ENCODE results near the gene HES4.
"Not testable (repeated sequence)": the region's sequence is repeated elsewhere in the genome, so short reads cannot be mapped to it uniquely, and the experiment has no call there.

HES4 gene

DNA sequence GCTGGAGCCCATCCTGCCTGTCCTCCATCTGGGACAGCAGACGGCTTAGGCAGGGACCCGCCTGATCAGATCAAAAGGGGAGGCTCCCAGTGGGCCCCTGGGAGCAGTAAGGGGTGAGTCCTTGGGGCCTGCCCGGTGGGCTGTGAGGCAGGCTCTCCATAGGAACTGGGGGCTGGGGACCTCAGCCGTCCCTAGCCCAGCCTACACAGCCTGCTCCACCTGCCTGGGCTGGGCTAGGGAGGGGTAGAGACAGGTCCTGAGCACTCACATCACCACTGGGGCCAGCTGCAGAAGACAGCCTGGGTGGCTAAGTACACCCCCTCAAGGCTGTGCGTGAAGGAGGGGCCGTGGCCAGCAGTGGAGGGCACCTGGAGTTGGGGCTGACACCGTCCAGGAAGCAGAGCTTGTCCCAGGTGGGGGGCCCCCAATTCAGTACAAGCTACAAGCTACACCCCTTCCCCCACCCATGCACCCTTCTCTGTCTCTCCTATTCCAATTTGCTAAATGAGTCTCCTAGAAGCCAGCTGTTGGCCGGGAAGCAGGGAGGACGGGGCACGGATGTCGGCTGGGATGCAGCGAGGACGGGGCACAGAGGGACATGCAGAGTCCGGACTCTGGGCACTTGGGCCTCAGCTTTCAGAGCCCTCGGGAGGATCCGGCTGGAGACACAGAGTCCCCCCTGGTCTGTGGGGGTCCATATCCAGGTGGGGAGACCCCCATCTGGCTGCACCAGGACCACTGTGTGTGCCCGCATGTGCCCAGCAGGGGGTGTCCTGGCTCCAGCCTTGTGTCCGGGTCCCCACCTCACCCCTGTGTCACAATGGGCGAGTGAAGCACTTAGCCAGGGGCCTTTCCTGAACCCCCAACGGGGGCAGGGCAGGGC is 15.1 kb upstream of the HES4 start:
- no peak for DNase-seq

DNA sequence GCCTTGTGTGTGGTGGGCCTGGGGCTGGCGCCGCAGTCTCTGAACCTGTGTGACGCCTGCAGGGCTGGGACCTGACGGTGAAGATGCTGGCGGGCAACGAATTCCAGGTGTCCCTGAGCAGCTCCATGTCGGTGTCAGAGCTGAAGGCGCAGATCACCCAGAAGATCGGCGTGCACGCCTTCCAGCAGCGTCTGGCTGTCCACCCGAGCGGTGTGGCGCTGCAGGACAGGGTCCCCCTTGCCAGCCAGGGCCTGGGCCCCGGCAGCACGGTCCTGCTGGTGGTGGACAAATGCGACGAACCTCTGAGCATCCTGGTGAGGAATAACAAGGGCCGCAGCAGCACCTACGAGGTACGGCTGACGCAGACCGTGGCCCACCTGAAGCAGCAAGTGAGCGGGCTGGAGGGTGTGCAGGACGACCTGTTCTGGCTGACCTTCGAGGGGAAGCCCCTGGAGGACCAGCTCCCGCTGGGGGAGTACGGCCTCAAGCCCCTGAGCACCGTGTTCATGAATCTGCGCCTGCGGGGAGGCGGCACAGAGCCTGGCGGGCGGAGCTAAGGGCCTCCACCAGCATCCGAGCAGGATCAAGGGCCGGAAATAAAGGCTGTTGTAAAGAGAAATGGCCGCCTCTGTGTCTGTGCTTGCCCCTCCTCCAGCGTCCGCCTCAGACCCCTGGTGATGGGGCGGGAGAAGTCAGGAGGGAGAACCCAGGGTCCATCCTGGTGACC is 14.2 kb upstream of the HES4 start:
- DNase-seq, result no peak

DNA sequence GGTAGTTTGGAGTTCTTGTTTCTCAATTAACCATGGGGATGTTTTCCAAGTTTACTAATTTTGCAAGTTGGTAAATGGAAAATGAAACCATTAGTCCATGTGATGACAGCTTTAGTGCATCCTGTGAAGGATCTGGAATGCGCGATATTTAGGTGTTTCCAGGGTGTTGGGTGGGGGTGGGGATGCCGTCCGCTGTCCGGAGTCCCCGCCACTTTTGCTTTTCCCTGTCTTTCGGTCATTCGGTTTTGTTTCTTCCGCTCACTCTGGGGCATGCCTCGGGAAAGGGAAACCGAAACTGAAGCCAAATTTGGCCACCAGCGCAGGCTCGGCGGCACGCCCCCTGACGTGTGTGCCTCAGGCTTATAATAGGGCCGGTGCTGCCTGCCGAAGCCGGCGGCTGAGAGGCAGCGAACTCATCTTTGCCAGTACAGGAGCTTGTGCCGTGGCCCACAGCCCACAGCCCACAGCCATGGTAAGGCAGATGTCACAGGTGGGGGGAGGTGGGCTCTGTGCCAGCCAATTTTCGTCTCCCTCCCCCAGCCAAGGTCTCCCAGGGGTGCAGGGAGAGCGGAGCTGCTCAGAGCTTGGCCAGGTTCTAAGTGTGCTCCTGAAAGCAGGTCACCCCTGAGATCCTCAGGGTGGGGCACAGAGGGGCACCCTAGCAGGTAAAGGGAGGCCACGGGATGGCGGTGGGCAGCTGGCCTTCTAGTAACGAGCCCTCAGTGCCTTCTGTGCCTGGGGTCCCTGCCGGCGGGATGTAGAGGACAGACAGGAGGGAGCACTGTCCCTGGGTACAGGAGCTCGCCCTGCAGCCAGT is 13.4 kb upstream of the HES4 start, which contains the start of gene ISG15:
Gene ISG15, plus strand, starts transcription at position 393 of the 817 bp plus-strand sequence. Its CDS starts 77 bp downstream, at position 470.
- DNase-seq, result peak; percentile 58 to 89 (median 80)

DNA sequence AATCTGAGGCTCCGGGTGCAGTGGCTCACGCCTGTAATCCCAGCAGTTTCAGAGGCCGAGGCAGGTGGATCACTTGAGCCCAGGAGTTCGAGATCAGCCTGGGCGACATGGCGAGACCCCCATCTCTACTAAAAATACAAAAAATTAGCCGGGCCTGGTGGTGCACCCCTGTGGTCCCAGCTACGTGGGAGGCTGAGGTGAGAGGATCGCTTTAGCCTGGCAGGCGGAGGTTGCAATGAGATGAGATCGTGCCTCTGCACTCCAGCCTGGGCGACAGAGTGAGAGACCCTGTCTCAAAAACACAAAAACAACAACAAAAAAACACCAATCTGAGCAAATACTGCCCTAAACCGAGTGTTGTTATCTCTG is 12.8 kb upstream of the HES4 start:
- DNase-seq, result not testable (repeated sequence)

DNA sequence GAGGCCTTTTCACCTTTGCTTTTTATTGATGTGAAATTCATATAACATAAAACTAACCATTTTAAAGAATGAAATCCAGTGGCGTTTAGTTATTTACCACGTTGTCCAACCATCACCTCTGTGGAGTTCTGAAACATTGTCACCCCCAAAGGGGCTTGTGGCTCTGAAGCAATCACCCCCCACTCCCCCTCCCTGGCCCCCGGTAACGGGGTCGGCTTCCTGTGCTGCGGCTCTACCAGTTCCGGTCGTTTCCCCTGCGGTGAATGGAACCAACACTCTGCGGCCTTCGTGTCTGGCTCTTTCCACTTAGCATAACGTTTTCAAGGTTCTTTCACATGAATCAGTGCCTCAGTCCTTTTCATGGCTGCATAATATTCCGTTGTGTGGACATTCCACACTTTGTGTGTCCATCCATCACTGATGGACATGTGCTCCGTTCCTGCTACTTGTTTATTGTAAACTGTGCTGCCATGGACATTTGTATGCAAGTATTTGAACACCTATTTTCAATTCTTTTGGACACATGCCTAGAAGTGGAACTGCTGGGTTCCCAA is 11.6 kb upstream of the HES4 start:
- DNase-seq, result no peak

DNA sequence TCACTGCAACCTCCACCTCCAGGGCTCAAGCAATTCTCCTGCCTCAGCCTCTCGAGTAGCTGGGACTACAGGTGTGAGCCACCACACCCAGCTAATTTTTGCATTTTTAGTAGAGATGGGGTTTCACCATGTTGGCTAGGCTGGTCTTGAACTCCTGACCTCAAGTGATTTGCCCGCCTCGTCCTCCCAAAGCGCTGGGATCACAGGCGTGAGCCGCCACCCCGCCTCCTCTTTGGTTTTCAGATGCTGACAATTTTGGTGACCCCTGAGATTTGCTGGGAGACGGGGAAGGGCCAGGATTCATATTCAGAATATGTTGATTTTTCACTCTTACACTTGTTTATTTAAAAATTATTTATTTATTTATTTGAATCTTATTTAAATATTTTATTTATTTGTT is 10.2 kb upstream of the HES4 start:
- DNase-seq, result not testable (repeated sequence)

DNA sequence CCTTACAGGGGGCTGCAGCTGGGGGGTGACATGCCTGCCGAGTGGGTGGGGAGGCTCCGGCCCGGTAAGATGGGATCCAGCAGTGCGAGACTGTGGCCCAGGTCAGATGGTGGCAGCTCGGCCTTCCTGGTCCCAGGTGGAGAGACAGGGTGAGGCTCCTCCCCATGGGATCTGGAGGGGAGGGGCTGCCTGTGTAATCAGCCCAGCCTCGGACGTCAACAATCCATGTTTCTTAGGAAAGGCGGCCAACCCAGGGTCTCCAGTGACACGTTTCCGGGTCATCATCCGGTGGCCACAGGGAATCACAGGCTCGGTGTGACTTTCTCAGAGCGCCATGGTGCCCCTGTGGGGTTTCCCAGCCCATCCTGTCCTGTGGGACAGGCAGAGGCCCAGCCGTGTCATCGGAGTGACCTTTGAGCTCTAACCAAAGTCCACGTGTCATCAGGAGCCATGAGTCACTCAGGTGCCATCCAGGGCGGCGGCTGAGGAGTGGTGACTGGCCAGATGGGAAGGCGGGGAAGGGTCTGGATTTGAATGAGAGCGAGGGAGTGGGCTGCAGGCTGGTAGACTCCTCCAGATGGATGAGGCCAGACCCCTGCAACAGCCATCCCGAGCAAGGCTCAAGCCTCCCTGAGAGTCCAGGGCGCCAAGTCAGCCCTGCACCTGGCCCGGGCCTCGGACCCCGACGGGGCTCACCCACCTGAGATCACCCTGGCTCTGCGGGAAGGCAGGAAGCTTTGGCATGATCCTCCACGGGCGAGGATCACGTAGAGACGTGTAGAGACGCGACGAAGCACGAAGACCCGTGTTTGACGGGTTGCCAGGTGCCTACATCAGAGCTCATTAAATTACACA is 6.6 kb upstream of the HES4 start:
- no peak for DNase-seq

DNA sequence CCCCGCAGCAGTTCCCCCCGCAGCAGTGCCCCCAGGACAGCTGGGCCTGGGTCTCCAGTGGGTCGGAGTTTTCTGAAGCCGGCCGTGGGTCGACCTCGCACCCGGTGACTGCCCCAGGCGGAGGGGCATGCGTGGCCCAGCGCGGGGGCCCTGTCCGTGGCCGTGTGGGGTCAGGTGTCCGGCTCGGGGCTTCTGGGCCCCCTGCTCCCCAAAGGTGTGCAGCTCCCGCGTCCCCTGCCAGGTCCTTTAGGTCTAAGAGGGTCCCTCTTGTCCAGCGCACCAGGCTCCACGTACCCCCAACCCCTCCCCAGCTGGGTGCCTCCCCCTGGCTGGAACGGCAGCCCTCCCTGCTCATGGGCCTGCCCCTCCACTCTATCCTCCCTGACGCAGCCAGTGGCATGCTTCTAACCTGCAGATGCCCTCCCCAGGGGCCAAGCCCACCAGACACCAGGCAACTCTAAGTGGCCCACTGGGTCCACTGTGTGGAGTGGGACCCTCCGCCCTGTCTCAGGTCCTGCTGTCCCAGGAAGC is 5.9 kb upstream of the HES4 start:
- no peak for DNase-seq

DNA sequence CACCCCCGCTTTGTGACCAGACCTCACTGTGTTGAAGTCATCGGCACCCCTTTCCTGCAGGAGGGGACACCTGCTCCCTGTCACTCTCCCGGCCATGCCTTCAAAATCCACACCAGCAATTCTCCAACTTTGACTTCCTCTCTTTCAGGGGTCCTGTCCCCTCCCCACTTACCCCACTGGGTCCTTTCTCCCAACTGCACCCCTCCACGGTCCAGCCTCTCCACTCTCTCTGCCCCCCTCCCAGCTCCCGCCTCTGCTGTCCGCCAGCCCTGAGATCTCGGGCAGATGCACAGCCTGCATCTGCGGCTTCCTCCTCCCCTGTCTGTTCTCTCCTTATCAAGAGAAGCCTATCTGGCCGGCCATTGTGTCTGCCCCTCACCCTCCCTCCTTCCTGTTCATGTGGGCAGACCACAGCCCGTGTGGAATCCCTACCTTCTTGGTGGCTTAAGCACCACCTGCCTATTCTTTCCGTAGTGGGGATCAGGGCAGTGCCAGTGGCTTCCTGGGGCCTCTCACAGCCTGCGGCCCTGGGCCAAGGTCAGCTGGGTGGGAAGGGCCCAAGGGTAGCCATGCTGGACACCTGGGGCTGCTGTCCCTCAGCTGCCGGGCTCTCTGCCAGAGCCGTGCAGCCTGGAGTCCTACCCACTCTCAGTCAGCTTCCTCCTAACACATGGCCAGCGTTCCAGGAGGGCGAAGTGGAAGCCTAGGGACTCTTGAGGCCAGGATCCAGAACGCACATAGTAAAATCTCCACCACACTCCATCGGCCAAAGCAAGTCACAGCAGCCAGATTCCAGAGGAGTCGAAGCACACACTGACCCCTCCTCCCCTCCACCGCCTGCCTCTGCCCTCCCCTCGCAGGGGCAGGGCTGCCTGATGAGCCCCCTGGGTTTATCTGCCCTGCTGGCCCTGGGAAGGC is 5.1 kb upstream of the HES4 start:
- no peak for DNase-seq

DNA sequence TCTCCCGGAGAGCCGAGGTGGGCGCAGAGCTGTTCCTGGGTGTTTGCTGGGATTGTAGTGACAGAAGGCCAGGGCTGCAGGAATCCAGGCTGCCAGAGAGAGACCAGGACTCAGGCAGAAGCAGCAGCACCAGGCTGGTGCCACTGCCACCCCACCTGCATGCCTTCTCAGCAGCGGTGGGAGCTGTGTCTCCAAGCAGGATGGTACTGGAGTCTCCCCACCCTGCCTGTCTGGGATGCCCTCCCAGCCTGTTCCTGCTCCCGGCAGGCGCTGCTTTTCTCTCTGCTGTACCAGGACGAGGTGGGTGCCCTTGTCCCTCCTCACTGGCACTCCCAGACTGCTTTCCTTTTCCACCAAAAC is 4.5 kb upstream of the HES4 start:
- no peak for DNase-seq

DNA sequence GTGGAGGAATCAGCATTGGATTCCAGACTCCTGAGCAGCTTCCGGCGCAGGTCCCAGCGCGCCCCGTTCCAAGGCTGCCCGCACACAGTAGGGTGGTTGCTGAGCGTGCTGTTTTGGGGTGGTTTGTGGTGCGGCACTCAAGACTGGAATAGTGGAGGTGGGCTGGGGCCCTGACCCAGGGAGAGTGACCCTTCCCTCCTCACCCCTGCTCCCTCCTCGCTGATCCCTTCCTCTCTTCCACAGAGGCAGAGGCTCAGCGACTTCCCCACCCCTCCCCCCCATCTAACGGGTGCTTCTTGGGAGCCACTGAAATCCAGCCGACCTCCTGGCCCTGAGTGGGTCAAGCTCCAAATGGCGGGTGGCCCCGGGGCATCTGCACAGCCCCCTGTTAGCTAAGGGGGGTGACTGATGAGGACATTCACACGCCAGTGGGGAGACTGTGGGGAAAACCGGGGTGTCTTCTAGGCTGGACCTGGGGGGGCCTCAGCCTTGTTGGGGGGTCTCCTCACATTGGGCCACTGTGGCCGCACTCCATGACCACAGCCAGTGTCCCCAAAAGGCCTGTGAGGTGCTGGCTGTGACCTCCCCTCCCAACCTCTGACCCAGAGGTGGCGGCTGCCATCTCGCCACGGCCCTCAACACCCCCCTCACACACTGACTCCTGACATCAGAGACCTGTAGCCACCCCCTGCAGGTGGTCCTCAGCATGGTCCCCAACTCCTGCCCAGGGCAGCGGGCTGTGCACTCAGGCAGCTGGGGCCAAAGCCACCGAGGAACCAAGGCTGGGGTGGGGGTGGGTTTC is 3.9 kb upstream of the HES4 start:
- DNase-seq, result no peak

DNA sequence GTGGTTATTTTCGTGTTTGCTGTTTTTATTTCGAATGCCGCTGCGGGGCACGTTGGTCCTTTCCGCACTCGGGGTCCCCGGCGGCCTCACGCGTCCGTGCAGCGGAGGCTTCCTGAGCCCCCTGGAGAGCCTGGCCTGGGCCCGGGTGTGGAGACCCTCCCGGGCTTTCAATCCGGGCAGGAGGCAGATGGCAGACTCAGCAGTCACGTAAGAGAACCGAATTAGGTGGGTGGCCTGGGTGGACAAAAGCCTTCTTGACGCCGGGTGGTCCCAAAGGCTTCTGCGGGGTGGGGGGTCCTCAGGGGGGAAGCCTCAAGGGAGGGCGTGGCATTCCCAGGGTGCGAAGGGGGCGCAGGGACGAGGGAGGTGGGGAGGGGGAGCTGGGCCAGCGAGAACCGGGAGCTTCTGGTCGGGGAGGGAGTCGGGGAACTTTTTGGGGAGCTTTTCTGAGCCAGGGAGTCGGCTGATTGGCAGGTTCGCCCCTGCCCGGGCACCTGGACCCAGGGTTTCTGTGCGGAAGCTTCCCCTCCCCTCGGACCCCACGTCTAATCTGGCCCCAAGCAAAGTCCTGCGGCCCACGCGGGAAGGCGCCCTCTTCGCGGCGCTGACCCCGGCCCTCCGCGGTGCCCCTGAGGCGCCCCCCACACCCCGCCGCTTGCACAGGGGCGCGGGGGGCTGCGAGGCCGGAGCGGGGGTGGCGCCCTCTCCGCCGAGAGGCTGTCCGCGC is 1.3 kb upstream of the HES4 start:
- no peak for DNase-seq

DNA sequence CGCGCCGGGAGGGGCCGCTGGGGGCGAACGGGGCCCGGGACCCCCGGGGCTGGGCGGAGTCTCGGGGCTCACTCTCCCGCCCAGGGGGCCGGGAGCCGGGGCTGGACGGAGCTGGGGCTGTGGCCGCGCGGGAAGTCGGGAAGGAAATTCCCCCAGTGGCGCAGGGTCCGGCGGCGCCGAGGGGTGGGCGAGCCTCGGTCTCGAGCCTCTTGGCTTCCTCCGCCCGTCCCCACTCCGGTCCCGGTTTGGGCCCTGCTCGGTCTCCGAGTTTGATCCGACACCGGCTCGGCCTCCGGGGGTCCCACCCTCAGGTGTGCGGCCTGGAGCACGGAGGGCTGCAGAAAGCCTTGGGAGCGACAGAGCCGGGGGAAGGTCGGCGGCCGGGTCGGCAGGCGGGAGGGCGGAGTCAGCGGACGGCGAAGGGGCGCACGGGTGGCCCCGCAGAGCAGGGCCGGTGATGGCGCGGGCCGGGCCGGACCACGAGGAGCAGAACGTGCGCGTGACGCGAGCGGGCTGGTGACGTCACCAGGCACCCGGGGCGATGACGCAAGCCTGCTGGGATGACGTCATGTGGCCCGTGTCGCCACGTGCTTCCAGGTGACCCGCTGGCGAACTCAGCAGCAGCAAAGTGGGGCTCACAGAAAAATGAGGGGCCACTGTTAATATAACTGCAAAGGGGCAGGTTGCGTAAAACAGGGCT is 610 bp upstream of the HES4 start:
- DNase-seq, result peak in 2 of 4 experiments; percentile 31 to 37

DNA sequence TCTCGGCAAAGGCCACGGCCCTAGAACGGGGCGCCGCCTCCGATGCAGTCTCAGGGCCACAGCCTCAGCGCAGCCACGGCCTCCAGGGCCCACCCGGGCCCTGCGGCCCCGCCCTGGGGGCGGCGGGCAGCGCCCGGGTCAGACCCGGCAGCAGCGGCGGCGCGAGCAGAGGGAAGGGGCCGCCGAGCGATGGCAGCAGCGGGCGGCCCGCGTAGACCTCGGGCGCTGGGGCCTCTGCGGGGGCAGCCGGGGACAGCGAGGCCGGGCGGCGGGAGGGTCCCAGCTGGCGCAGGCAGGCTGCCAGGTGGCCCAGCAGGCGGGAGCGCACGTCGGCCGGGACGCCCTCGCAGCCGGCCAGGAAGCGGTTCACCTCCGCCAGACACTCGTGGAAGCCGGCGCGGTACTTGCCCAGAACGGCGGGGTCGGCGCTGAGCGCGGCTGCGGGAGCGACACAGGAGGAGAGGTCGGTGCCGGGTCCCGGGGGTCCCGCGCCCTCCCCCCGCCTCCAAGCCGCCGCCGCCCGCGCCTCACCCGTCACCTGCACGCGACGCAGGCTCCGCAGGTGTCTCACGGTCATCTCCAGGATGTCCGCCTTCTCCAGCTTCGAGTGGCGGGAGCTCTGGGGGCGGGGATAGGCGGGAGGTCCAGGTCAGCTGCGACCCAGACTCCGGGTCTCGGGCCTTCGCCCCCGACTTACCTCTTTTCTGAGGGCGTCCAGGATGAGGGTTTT is 737 bp downstream of the HES4 start:
- DNase-seq, result no peak

DNA sequence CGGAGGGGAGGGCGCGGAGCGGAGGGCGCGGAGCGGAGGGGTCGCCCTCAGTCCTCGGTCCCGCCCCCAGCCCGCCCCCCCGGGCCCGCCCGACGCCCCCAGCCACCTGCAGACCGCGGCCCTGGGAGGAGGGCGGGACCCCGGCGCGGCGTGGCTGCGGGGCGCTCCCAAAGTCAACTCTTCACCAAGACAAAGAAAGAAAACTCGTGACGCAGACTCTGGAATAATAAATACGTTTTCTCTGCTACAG is 1.2 kb downstream of the HES4 start:
- DNase-seq, result no peak

DNA sequence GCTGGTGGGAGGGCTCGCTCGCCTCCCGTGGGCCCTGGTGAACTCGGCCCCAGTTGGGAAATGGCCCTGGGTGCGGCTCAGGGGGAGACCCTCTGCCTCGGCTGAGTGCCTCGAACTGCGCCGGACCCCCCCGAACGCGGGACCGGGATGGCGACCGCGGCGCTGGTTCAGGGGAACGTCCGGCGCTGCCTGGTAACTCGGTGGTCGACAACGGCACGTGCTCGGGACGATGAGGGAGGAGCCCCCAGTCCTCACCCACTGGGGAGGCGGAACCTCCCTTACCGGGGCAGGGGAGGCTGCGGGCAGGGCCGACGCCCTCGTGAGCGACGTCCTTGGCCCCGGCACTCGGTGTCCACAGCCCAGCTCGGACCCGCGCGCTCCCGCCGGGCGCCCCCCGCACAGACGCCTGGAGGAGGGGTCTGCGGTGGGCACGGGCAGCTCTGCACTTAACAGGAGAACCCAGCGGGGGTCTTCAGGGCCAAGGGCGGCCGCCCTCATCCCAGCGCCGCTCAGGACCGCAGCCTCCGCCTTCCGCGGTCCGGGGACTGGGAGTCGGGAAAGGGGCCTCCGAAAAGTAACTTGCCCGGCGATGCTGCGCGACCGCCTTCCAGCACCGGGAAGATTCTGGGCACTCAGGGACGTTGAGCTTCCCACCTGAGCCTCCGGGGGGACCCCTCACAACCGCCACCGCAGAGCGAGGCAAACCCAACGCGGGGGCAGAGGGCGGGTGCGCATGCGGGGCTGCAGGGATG is 1.7 kb downstream of the HES4 start:
- DNase-seq, result no peak

DNA sequence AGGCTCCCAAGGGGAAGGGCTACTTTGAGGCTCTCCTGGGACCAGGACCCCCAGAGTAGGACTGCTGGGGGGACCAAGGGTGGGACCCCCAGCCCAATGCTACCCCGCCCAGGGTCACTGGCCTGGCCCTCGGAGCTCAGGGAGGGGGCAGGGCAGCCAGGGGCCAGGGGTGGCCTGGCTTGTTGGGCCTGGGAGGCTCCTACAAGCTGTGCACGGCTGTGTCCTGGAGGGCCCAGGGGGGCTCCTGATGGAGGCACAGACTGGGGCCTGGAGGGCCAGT is 2.2 kb downstream of the HES4 start:
- no peak for DNase-seq

All from activated CD4-positive, CD25-positive, alpha-beta regulatory T cell (primary cell).